Keratinocyte (primary cell): ENCODE measurements around the gene ATP5ME. TPM values are rescaled to one million over a fixed set of nuclear protein-coding genes. Genes with fewer than 3 reads are reported as not detected.

Source experiments
- DNase-seq: peaks from one replicate; pipeline ENCODE4 v3.0.0-alpha.2; 2011; ENCODE audit warnings: low read depth, missing footprints, low spot score
- FAIRE-seq: peaks from 2 replicates; lab custom pipeline; 2011; peaks lifted over from hg19 to GRCh38; lab: Jason Lieb, UNC
- H2AFZ ChIP-seq: 2 replicates; pipeline ENCODE4 v1.6.0; 2012; ENCODE audit warnings: low read length, control low read depth, inconsistent platforms; ENCODE audit not compliant: control insufficient read depth
- H3K27ac ChIP-seq: 2 replicates; pipeline ENCODE4 v1.5.1; 2011; ENCODE audit warnings: low read length; ENCODE audit not compliant: control insufficient read depth, insufficient read depth
- H3K27me3 ChIP-seq: 3 replicates; pipeline ENCODE4 v1.6.0; 2011; ENCODE audit warnings: low read length; ENCODE audit not compliant: control insufficient read depth, insufficient read depth; ENCODE audit errors: extremely low read depth
- H3K36me3 ChIP-seq, 2 experiments: 2 replicates in 1 of 2; 3 replicates in 1 of 2; pipeline ENCODE4 v1.5.1; 2011; ENCODE audit warnings: low read length in 2 of 2, mild to moderate bottlenecking in 1 of 2; ENCODE audit not compliant: control insufficient read depth in 2 of 2, insufficient read depth in 2 of 2; ENCODE audit errors: extremely low read depth in 1 of 2
- H3K4me1 ChIP-seq: 3 replicates; pipeline ENCODE4 v1.5.1; 2011; ENCODE audit warnings: low read length; ENCODE audit not compliant: control insufficient read depth, insufficient read depth; ENCODE audit errors: extremely low read depth
- H3K4me2 ChIP-seq: 3 replicates; pipeline ENCODE4 v1.6.0; 2011; ENCODE audit warnings: low read depth, low read length; ENCODE audit not compliant: control insufficient read depth, insufficient read depth; ENCODE audit errors: extremely low read depth
- H3K4me3 ChIP-seq, 3 experiments: fragments of 200-600 bp in 1 of 3; sonication (generic) in 1 of 3; 2 replicates in 2 of 3; 3 replicates in 1 of 3; pipeline ENCODE4 v1.5.1; 2011 to 2016; ENCODE audit warnings: low read length in 3 of 3, mild to moderate bottlenecking in 3 of 3, control low read depth in 2 of 3, inconsistent platforms in 1 of 3, low read depth in 1 of 3, mixed read lengths in 1 of 3, mixed run types in 1 of 3, moderate library complexity in 1 of 3; ENCODE audit not compliant: control insufficient read depth in 2 of 3, insufficient read depth in 2 of 3; ENCODE audit errors: extremely low read depth in 1 of 3
- H3K79me2 ChIP-seq: 2 replicates; pipeline ENCODE4 v1.6.0; 2012; ENCODE audit warnings: low read length; ENCODE audit not compliant: control insufficient read depth, insufficient read depth
- H3K9ac ChIP-seq: 3 replicates; pipeline ENCODE4 v1.6.0; 2011; ENCODE audit warnings: low read length; ENCODE audit not compliant: control insufficient read depth, insufficient read depth; ENCODE audit errors: extremely low read depth
- H3K9me1 ChIP-seq: 3 replicates; pipeline ENCODE4 v1.6.0; 2011; ENCODE audit warnings: low read length; ENCODE audit not compliant: control insufficient read depth, insufficient read depth; ENCODE audit errors: extremely low read depth
- H3K9me3 ChIP-seq: 2 replicates; pipeline ENCODE4 v1.5.1; 2012; ENCODE audit warnings: low read depth, low read length; ENCODE audit not compliant: control insufficient read depth
- H4K20me1 ChIP-seq: 3 replicates; pipeline ENCODE4 v1.6.0; 2011; ENCODE audit warnings: low read length; ENCODE audit not compliant: control insufficient read depth, insufficient read depth; ENCODE audit errors: extremely low read depth
- CTCF ChIP-seq, 3 experiments: IDR thresholded peaks in 1 of 3; conservative IDR thresholded peaks in 1 of 3; optimal IDR thresholded peaks in 1 of 3; 2 replicates in 2 of 3; 3 replicates in 1 of 3; pipeline versions ENCODE3 to v1.5.1; 2011; ENCODE audit warnings: low read length in 3 of 3, mild to moderate bottlenecking in 3 of 3, moderate library complexity in 2 of 3, control low read depth in 1 of 3, inconsistent platforms in 1 of 3; ENCODE audit not compliant: insufficient read depth in 2 of 3; ENCODE audit errors: extremely low read depth in 1 of 3
- EZH2 ChIP-seq: IDR thresholded peaks from one replicate; pipeline ENCODE4 v1.6.1; 2012; ENCODE audit warnings: inconsistent platforms, mild to moderate bottlenecking, low read length, moderate library complexity
- dilution Hi-C: fragments of 300-500 bp; cut with MboI; formaldehyde crosslinking; loops from one replicate; pipeline ENCODE4 v1.7.0; 2020; ENCODE audit warnings: low sequenced_read_pairs; ENCODE audit not compliant: extremely low pct_ligation_motif_present
- polyA plus RNA-seq, 5 experiments: library from polyadenylated mRNA; depleted of rRNA in 3 of 5; stranded (reverse) in 3 of 5; stranded (forward) in 1 of 5; unstranded in 1 of 5; fragments of >200 nt; gene quantifications; 1 replicate in 1 of 5; 2 replicates in 3 of 5; 3 replicates in 1 of 5; pipeline versions ENCODE4 v1.2.1 to v1.2.3, GENCODE V29; 2011 to 2012; ENCODE audit warnings: missing spikeins in 2 of 5, low read depth in 1 of 5, low replicate concordance in 1 of 5

ATP5ME gene
- polyA plus RNA-seq, 1 donor (not counting 4 experiments of a cell fraction or from before 2014, with no cell fraction given): 438 TPM

- H3K4me2 ChIP-seq: no peak overlapping the region
- DNase-seq (no peak), FAIRE-seq (no peak)
- no peaks in the 10 kb centered on the region for H3K9me1 ChIP-seq
- no peak for TF ChIP-seq CTCF (optimal IDR thresholded peaks at IDR 0.05 in 1 of 3, IDR thresholded peaks at IDR 0.05 in 1 of 3, conservative IDR thresholded peaks at IDR 0.05 in 1 of 3; ENCODE audit: extremely low read depth in 1 of 3, insufficient read depth in 2 of 3, low read length in 3 of 3)
- no peak for TF ChIP-seq EZH2
- no peaks in the 10 kb centered on the region for H3K9me3 ChIP-seq
- H2AFZ ChIP-seq: no peak overlapping the region
- no peaks in the 10 kb centered on the region for H3K4me1 ChIP-seq
- H3K27ac ChIP-seq: no peak overlapping the region
- H3K4me3 ChIP-seq: no peak overlapping the region
- no peaks in the 10 kb centered on the region for H4K20me1 ChIP-seq
- dilution Hi-C loops: no loop called here
- no peaks in the 10 kb centered on the region for H3K79me2 ChIP-seq
- no peak overlapping the region for H3K9ac ChIP-seq
- H3K27me3 ChIP-seq: peaks cover 10% of the 10 kb centered on the region
- no peaks in the 10 kb centered on the region for H3K36me3 ChIP-seq
Measured at GRCh38 chr4:692771-693554, 18.9 kb upstream of the ATP5ME start.

- DNase-seq (no peak), FAIRE-seq (no peak)
- Histone ChIP-seq H2AFZ (no peak overlapping the region), H3K9me3 (no peaks in the 10 kb centered on the region), H3K27me3 (peaks cover 11% of the 10 kb centered on the region), H3K9ac (no peak overlapping the region), H3K9me1 (no peaks in the 10 kb centered on the region), H4K20me1 (no peaks in the 10 kb centered on the region), H3K4me3 (no peak overlapping the region), H3K4me2 (no peak overlapping the region), H3K36me3 (no peaks in the 10 kb centered on the region), H3K79me2 (no peaks in the 10 kb centered on the region), H3K4me1 (peaks cover 6% of the 10 kb centered on the region), H3K27ac (no peak overlapping the region)
- TF ChIP-seq CTCF (optimal IDR thresholded peaks at IDR 0.05 in 1 of 3, IDR thresholded peaks at IDR 0.05 in 1 of 3, conservative IDR thresholded peaks at IDR 0.05 in 1 of 3; ENCODE audit: extremely low read depth in 1 of 3, insufficient read depth in 2 of 3, low read length in 3 of 3) (no peak), EZH2 (no peak)
- dilution Hi-C loops: no loop called here
Measured at GRCh38 chr4:689723-690122, 15.6 kb upstream of the ATP5ME start.
